ENCODE data around the gene IFNL1.

DNA sequence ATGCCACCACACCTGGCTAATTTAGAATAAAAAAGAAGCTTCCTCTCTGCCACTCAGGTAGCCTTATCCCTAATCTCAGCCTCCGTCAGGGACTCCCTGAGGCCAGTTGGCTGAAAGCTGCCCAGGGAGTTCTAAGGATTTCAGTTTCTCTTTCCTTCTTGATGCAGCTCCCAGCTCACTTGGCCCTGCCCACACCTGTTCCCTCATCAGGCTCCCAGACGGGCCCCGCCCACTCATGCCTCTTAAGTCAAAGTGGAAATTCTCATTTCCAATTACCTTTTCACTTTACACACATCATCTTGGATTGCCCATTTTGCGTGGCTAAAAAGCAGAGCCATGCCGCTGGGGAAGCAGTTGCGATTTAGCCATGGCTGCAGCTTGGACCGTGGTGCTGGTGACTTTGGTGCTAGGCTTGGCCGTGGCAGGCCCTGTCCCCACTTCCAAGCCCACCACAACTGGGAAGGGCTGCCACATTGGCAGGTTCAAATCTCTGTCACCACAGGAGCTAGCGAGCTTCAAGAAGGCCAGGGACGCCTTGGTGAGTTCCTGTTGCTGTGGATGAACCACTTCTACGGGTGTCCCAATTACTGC is at the start of gene IFNL1:
- TF ChIP-seq, protein P1, sequence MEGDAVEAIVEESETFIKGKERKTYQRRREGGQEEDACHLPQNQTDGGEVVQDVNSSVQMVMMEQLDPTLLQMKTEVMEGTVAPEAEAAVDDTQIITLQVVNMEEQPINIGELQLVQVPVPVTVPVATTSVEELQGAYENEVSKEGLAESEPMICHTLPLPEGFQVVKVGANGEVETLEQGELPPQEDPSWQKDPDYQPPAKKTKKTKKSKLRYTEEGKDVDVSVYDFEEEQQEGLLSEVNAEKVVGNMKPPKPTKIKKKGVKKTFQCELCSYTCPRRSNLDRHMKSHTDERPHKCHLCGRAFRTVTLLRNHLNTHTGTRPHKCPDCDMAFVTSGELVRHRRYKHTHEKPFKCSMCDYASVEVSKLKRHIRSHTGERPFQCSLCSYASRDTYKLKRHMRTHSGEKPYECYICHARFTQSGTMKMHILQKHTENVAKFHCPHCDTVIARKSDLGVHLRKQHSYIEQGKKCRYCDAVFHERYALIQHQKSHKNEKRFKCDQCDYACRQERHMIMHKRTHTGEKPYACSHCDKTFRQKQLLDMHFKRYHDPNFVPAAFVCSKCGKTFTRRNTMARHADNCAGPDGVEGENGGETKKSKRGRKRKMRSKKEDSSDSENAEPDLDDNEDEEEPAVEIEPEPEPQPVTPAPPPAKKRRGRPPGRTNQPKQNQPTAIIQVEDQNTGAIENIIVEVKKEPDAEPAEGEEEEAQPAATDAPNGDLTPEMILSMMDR (IDR thresholded peaks at IDR 0.05) = no peak
- no peak for TF ChIP-seq EZH2 (IDR thresholded peaks at IDR 0.05; ENCODE audit: borderline replicate concordance, insufficient read depth, low read depth, low read length, poor library complexity, severe bottlenecking)

Data from B cell (primary cell).